ENCODE measurements around the gene CDH26.

The CDH26 gene

DNA sequence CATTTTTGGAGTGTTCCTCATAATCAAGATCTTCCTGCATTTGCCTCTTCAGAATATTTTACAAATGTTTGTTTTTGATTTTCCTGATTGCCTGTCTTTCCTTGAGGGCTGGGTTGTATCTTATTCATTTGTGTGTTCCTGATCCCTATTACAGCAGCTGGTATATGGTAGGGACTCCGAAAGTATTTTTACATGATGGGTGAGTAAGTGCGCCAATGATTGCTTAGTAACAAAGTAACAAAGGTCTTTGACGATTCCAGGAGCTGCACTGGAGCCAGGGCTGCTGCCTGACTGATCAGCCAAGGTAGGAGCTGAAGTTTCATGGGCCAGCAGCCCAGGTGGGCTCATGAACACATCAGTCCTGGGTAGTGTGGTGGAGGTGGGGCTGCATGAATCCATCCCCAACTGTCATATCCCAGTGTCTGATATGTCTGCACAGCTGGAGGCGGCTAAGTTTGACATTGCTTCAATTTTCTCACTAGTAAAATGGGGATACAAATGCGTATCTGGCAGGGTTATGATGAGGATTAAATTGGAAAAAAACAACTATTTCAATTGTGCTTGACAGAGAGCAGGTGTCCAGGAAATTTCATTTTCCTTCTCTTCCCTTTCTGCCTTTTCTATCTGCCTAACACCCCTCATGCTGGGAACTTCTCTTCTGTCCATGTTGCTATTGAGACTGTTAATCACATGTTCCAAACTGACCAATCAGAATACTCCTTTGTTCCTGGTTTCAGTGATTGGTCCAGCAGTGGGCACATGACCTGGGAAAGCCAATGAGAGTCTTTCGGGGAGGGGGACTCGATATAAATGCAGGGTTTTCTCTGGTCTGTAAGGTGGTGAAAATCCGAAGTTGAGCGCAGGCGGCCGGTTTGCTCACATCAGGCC, 90.7 kb downstream of the CDH26 start:
- H3K4me3 ChIP-seq (replicated peaks; ENCODE audit: low read depth, low read length): no peak overlapping the region
- TF ChIP-seq, protein P1, sequence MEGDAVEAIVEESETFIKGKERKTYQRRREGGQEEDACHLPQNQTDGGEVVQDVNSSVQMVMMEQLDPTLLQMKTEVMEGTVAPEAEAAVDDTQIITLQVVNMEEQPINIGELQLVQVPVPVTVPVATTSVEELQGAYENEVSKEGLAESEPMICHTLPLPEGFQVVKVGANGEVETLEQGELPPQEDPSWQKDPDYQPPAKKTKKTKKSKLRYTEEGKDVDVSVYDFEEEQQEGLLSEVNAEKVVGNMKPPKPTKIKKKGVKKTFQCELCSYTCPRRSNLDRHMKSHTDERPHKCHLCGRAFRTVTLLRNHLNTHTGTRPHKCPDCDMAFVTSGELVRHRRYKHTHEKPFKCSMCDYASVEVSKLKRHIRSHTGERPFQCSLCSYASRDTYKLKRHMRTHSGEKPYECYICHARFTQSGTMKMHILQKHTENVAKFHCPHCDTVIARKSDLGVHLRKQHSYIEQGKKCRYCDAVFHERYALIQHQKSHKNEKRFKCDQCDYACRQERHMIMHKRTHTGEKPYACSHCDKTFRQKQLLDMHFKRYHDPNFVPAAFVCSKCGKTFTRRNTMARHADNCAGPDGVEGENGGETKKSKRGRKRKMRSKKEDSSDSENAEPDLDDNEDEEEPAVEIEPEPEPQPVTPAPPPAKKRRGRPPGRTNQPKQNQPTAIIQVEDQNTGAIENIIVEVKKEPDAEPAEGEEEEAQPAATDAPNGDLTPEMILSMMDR (IDR thresholded peaks at IDR 0.05; ENCODE audit: low read length, missing control alignments): no peak

GRCh38 chr20:60049601-60050000, 91.4 kb downstream of the CDH26 start:
- TF ChIP-seq, protein P1 (IDR thresholded peaks at IDR 0.05; ENCODE audit: low read length, missing control alignments): no peak
- no peak overlapping the region for H3K4me3 ChIP-seq (replicated peaks; ENCODE audit: low read depth, low read length)
- no peak for DNase-seq (ENCODE audit: low read depth)

More for the DNA sequence above, 90.7 kb downstream of the CDH26 start:
- no peak for DNase-seq (ENCODE audit: low read depth)

GRCh38 chr20:60050193-60050947, 92.1 kb downstream of the CDH26 start:
- H3K4me3 ChIP-seq (replicated peaks; ENCODE audit: low read depth, low read length): no peak overlapping the region
- no peak for DNase-seq (ENCODE audit: low read depth)
- TF ChIP-seq, protein P1 (IDR thresholded peaks at IDR 0.05; ENCODE audit: low read length, missing control alignments): no peak

DNA sequence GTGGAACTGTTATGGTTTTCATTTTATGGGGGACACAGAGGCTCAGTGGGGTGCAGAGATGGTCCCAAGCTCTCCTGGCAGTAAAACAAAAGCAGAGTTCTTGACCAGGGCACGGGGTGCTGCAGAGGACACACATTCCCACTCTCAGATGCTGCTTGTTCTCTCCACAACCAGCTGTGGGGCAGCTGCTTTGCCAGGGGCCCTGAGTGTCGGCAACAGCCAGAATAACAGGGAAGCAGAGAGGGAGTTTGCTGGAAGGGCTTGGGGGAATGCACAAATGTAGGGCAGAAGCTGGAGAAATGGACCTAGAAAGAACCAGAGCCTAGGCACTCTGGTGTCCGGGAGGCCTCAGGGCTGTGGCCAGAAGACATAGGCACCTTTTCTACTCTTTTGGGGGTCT, 93.7 kb downstream of the CDH26 start:
- no peak for DNase-seq (ENCODE audit: low read depth)

GRCh38 chr20:60052322-60052721, 94.1 kb downstream of the CDH26 start:
- no peak for DNase-seq (ENCODE audit: low read depth)
- no peak overlapping the region for H3K4me3 ChIP-seq (replicated peaks; ENCODE audit: low read depth, low read length)
- TF ChIP-seq, protein P1 (IDR thresholded peaks at IDR 0.05; ENCODE audit: low read length, missing control alignments): no peak

More for the DNA sequence above, 93.7 kb downstream of the CDH26 start:
- TF ChIP-seq, protein P1 (IDR thresholded peaks at IDR 0.05; ENCODE audit: low read length, missing control alignments): no peak
- no peak overlapping the region for H3K4me3 ChIP-seq (replicated peaks; ENCODE audit: low read depth, low read length)

- TF ChIP-seq, protein P1 (IDR thresholded peaks at IDR 0.05; ENCODE audit: low read length, missing control alignments): no peak
- H3K4me3 ChIP-seq (replicated peaks; ENCODE audit: low read depth, low read length): no peak overlapping the region
- DNase-seq (ENCODE audit: low read depth): no peak
These were observed 95.0 kb downstream of the CDH26 start for GRCh38 chr20:60053125-60053817.

All from fibroblast of pulmonary artery (primary cell).